Naive thymus-derived CD8-positive, alpha-beta T cell (primary cell): ENCODE data around the gene GABPA. TPM values are rescaled to one million over a fixed set of nuclear protein-coding genes. Genes with fewer than 3 reads are reported as not detected.
"Not testable (repeated sequence)": the region's sequence is repeated elsewhere in the genome, so short reads cannot be mapped to it uniquely, and the experiment has no call there.

Experiments used
- ATAC-seq, 2 donors: fragments of 150-1000 bp; cut with Tn5 transposase in 1 of 2; sonication (Bioruptor Pico), chemical (Tn5 transposase) in 1 of 2; 1 replicate in 1 of 2; 2 replicates in 1 of 2; pipeline ENCODE4 v1.10.0; 2021; ENCODE audit warnings: mild to moderate bottlenecking in 2 of 2, moderate library complexity in 2 of 2
- POLR2A ChIA-PET: fragments of 350-600 bp; sonication (Branson Sonifier 250); formaldehyde crosslinking; loops from one replicate; lab custom pipeline; 2021; ENCODE audit warnings: antibody characterized with exemption; lab: Charles Lee
- DNase-seq, 10 donors: peaks; one replicate each; pipeline versions ENCODE4 v3.0.0 to v3.0.0-alpha.2; 2020 to 2022
- H3K27ac Mint-ChIP-seq, 10 donors: one replicate each; pipeline ENCODE4 v1.8.0; 2020 to 2022; ENCODE audit warnings: mild to moderate bottlenecking in 10 of 10, mixed read lengths in 10 of 10, moderate library complexity in 4 of 10, inconsistent platforms in 1 of 10
- H3K27me3 Mint-ChIP-seq, 5 donors: one replicate each; pipeline ENCODE4 v1.8.0; 2021 to 2022; ENCODE audit warnings: mixed read lengths in 5 of 5
- H3K36me3 Mint-ChIP-seq, 3 donors: one replicate each; pipeline ENCODE4 v1.8.0; 2020 to 2022; ENCODE audit warnings: mixed read lengths in 3 of 3, mild to moderate bottlenecking in 2 of 3, inconsistent platforms in 1 of 3
- H3K4me1 Mint-ChIP-seq, 4 donors: one replicate each; pipeline ENCODE4 v1.8.0; 2021 to 2022; ENCODE audit warnings: mixed read lengths in 4 of 4
- H3K4me3 Mint-ChIP-seq, 10 donors: one replicate each; pipeline ENCODE4 v1.8.0; 2020 to 2022; ENCODE audit warnings: mild to moderate bottlenecking in 10 of 10, mixed read lengths in 10 of 10, moderate library complexity in 6 of 10, inconsistent platforms in 1 of 10
- H3K9me3 Mint-ChIP-seq, 9 donors: one replicate each; pipeline ENCODE4 v1.8.0; 2020 to 2022; ENCODE audit warnings: mixed read lengths in 9 of 9, mild to moderate bottlenecking in 3 of 9, inconsistent platforms in 1 of 9, moderate library complexity in 1 of 9
- polyA plus RNA-seq, 3 donors: library from polyadenylated mRNA; unstranded; fragments of 300-500 nt; fragmentation: Illumina TruSeq; gene quantifications; one replicate each; pipeline ENCODE4 v1.2.3, GENCODE V29; 2021
- total RNA-seq, 8 experiments: library from RNA in 2 of 8; stranded (reverse) in 2 of 8; gene quantifications; one replicate each; pipeline ENCODE4 v1.2.3 and lab custom pipeline; 2021 to 2026

The GABPA gene
- total and polyA plus RNA-seq, 5 experiments from 2014 or later: 16.8 to 34.5 (median 18.4) TPM

- Mint-ChIP-seq H3K36me3 (peaks cover 11 to 76% (median 28%) of the 10 kb centered on the region in 3 donors), H3K27me3 (no peaks in the 10 kb centered on the region), H3K4me1 (peaks cover 17 to 43% (median 28%) of the 10 kb centered on the region in 4 donors), H3K4me3 (no peak overlapping the region), H3K27ac (peak overlapping the region in 1 of 10 donors; percentile 27), H3K9me3 (no peaks in the 10 kb centered on the region)
- POLR2A ChIA-PET: no interaction called here
- no peak for DNase-seq
- no peak for ATAC-seq
Observed at GRCh38 chr21:25752416-25752815, 17.6 kb downstream of the GABPA start.

GRCh38 chr21:25756190-25756932, 21.6 kb downstream of the GABPA start:
- Mint-ChIP-seq H3K9me3 (no peaks in the 10 kb centered on the region), H3K27me3 (no peaks in the 10 kb centered on the region), H3K36me3 (peaks cover 11 to 88% (median 38%) of the 10 kb centered on the region in 3 donors), H3K4me3 (no peak overlapping the region), H3K4me1 (peaks cover 14 to 27% (median 15%) of the 10 kb centered on the region in 4 donors), H3K27ac (peak overlapping the region in 1 of 10 donors; percentile 75)
- ATAC-seq: no peak
- DNase-seq: no peak
- POLR2A ChIA-PET: interaction anchor here (0.6 kb wide), 1 partner anchor 26 kb away, joined by 4 read pairs; no protein-coding TSS in a partner anchor

- POLR2A ChIA-PET: no interaction called here
- Mint-ChIP-seq H3K4me1 (peaks cover 14 to 25% (median 15%) of the 10 kb centered on the region in 4 donors), H3K27me3 (no peaks in the 10 kb centered on the region), H3K27ac (peak overlapping the region in 2 of 10 donors; percentile 29 to 31), H3K9me3 (no peaks in the 10 kb centered on the region), H3K36me3 (peaks cover 8 to 89% (median 33%) of the 10 kb centered on the region in 3 donors), H3K4me3 (no peak overlapping the region)
- no peak for DNase-seq
- ATAC-seq: no peak
Observed at GRCh38 chr21:25757531-25757930, 22.8 kb downstream of the GABPA start.

- no peaks in the 10 kb centered on the region for H3K27me3 Mint-ChIP-seq
- H3K4me1 Mint-ChIP-seq: peaks cover 12 to 17% (median 14%) of the 10 kb centered on the region in 4 donors
- peak overlapping the region in 1 of 10 donors; percentile 6 for H3K27ac Mint-ChIP-seq
- H3K4me3 Mint-ChIP-seq: no peak overlapping the region
- DNase-seq: no peak
- H3K9me3 Mint-ChIP-seq: no peaks in the 10 kb centered on the region
- POLR2A ChIA-PET: no interaction called here
- no peak for ATAC-seq
- peaks cover 0 to 91% (median 30%) of the 10 kb centered on the region in 3 donors for H3K36me3 Mint-ChIP-seq
Observed at GRCh38 chr21:25759573-25759972, 24.8 kb downstream of the GABPA start.

- H3K27ac Mint-ChIP-seq: peak overlapping the region in 1 of 10 donors; percentile 61
Observed at GRCh38 chr21:25760061-25760460, 25.3 kb downstream of the GABPA start.

GRCh38 chr21:25760677-25761076, 25.9 kb downstream of the GABPA start:
- H3K27ac Mint-ChIP-seq: peak overlapping the region in 1 of 10 donors; percentile 47
- peaks cover 7 to 11% (median 9%) of the 10 kb centered on the region in 4 donors for H3K4me1 Mint-ChIP-seq
- H3K4me3 Mint-ChIP-seq: no peak overlapping the region
- H3K36me3 Mint-ChIP-seq: peaks cover 7 to 89% (median 31%) of the 10 kb centered on the region in 3 donors
- ATAC-seq (no peak), DNase-seq (no peak)
- POLR2A ChIA-PET: no interaction called here
- no peaks in the 10 kb centered on the region for H3K9me3 Mint-ChIP-seq
- no peaks in the 10 kb centered on the region for H3K27me3 Mint-ChIP-seq

More at GRCh38 chr21:25760061-25760460, 25.3 kb downstream of the GABPA start:
- Mint-ChIP-seq H3K4me3 (no peak overlapping the region), H3K36me3 (peaks cover under 1 to 89% (median 32%) of the 10 kb centered on the region in 3 donors), H3K27me3 (no peaks in the 10 kb centered on the region), H3K4me1 (peaks cover 12 to 16% (median 14%) of the 10 kb centered on the region in 4 donors), H3K9me3 (no peaks in the 10 kb centered on the region)
- DNase-seq (no peak), ATAC-seq (no peak)
- POLR2A ChIA-PET: no interaction called here

- ATAC-seq (no peak), DNase-seq (no peak)
- Mint-ChIP-seq H3K9me3 (no peaks in the 10 kb centered on the region), H3K27ac (no peak overlapping the region), H3K36me3 (peaks cover 13 to 92% (median 30%) of the 10 kb centered on the region in 3 donors), H3K4me1 (no peaks in the 10 kb centered on the region), H3K4me3 (no peak overlapping the region), H3K27me3 (no peaks in the 10 kb centered on the region)
- POLR2A ChIA-PET: no interaction called here
Observed at GRCh38 chr21:25764065-25764464, 29.3 kb downstream of the GABPA start.

- Mint-ChIP-seq H3K4me1 (peaks cover 0 to 9% (median 0%) of the 10 kb centered on the region in 4 donors), H3K27ac (peak overlapping the region in 1 of 10 donors; percentile 29), H3K9me3 (no peaks in the 10 kb centered on the region), H3K4me3 (no peak overlapping the region), H3K27me3 (no peaks in the 10 kb centered on the region), H3K36me3 (peaks cover 13 to 78% (median 18%) of the 10 kb centered on the region in 3 donors)
- POLR2A ChIA-PET: no interaction called here
- DNase-seq (no peak), ATAC-seq (no peak)
Observed at GRCh38 chr21:25767921-25768320, 33.1 kb downstream of the GABPA start.

GRCh38 chr21:25772686-25773085, 37.9 kb downstream of the GABPA start:
- ATAC-seq (no peak), DNase-seq (no peak)
- H3K9me3 Mint-ChIP-seq: no peaks in the 10 kb centered on the region
- peaks cover 0 to 32% (median under 1%) of the 10 kb centered on the region in 3 donors for H3K36me3 Mint-ChIP-seq
- no peak overlapping the region for H3K4me3 Mint-ChIP-seq
- H3K27ac Mint-ChIP-seq: peak overlapping the region in 5 of 10 donors; percentile 14 to 71 (median 39)
- POLR2A ChIA-PET: no interaction called here
- H3K4me1 Mint-ChIP-seq: peaks cover 0 to 10% (median 0%) of the 10 kb centered on the region in 4 donors
- no peaks in the 10 kb centered on the region for H3K27me3 Mint-ChIP-seq

GRCh38 chr21:25776440-25776839, 41.7 kb downstream of the GABPA start:
- Mint-ChIP-seq H3K4me3 (no peak overlapping the region), H3K27me3 (no peaks in the 10 kb centered on the region), H3K4me1 (peaks cover 0 to 10% (median 0%) of the 10 kb centered on the region in 4 donors), H3K27ac (no peak overlapping the region), H3K36me3 (peaks cover 0 to 8% (median 0%) of the 10 kb centered on the region in 3 donors), H3K9me3 (no peaks in the 10 kb centered on the region)
- POLR2A ChIA-PET: no interaction called here
- DNase-seq: no peak
- no peak for ATAC-seq

- not testable (repeated sequence) for H3K36me3 Mint-ChIP-seq, H3K4me3 Mint-ChIP-seq, H3K27me3 Mint-ChIP-seq
Observed at GRCh38 chr21:25778126-25778875, 43.5 kb downstream of the GABPA start.

GRCh38 chr21:25788677-25789076, 53.9 kb downstream of the GABPA start:
- H3K36me3 Mint-ChIP-seq: no peaks in the 10 kb centered on the region
- H3K4me3 Mint-ChIP-seq: no peak overlapping the region
- ATAC-seq (no peak), DNase-seq (no peak)
- H3K4me1 Mint-ChIP-seq: peaks cover 2 to 14% (median 11%) of the 10 kb centered on the region in 4 donors
- H3K27me3 Mint-ChIP-seq: peaks cover 7 to 16% (median 12%) of the 10 kb centered on the region in 5 donors
- H3K27ac Mint-ChIP-seq: no peak overlapping the region
- peaks cover 0 to 2% (median 0%) of the 10 kb centered on the region in 9 donors for H3K9me3 Mint-ChIP-seq
- POLR2A ChIA-PET: no interaction called here

More at GRCh38 chr21:25778126-25778875, 43.5 kb downstream of the GABPA start:
- H3K4me1 Mint-ChIP-seq, H3K27ac Mint-ChIP-seq, DNase-seq, ATAC-seq, H3K9me3 Mint-ChIP-seq: not testable (repeated sequence)
- POLR2A ChIA-PET: interaction anchor here (1.2 kb wide), 1 partner anchor 23 kb away, joined by 3 read pairs; no protein-coding TSS in a partner anchor
